NB4 (cell line): Measurements from ENCODE around the gene BAZ2B.
"Not testable (repeated sequence)": the region's sequence is repeated elsewhere in the genome, so short reads cannot be mapped to it uniquely, and the experiment has no call there.

ENCODE experiments used
- CTCF ChIP-seq: IDR thresholded peaks from one replicate; pipeline ENCODE4 v1.5.1; 2012; ENCODE audit warnings: low read depth, low read length
- MAX ChIP-seq: IDR thresholded peaks from 2 replicates; pipeline ENCODE4 v1.6.1; 2011; ENCODE audit warnings: low read depth, low read length
- MYC ChIP-seq: IDR thresholded peaks from 2 replicates; pipeline ENCODE4 v1.6.1; 2011; ENCODE audit warnings: low read depth, low read length
- POLR2A ChIP-seq: IDR thresholded peaks from 2 replicates; pipeline ENCODE4 v1.6.1; 2011; ENCODE audit warnings: mild to moderate bottlenecking; ENCODE audit not compliant: insufficient read length; ENCODE audit errors: extremely low read depth

- TF ChIP-seq CTCF, POLR2A, MAX, MYC: not testable (repeated sequence)
Observed at GRCh38 chr2:159535261-159535660, 81.1 kb downstream of the BAZ2B start.
